SK-N-SH (cell line): ENCODE measurements around the gene MYCBPAP. TPM values are rescaled to one million over a fixed set of nuclear protein-coding genes. Genes with fewer than 3 reads are reported as not detected.

Source experiments
- CTCF ChIA-PET: fragments of 300-600, 350-600 bp; formaldehyde crosslinking; extraction: SDS; loops from one replicate; lab custom pipeline; 2021; lab: Yijun Ruan, JAX
- POLR2A ChIA-PET: fragments of 350-600 bp; sonication (Branson Sonifier 250); formaldehyde crosslinking; extraction: SDS; loops from one replicate; lab custom pipeline; 2020; ENCODE audit warnings: antibody characterized with exemption, inconsistent platforms; lab: Yijun Ruan, JAX
- DNase-seq: peaks from one replicate; pipeline ENCODE4 v3.0.0; 2012
- H2AFZ ChIP-seq: fragments of 200-600 bp; sonication (generic); 2 replicates; pipeline ENCODE4 v1.8.1; 2016; ENCODE audit warnings: antibody characterized with exemption, mild to moderate bottlenecking, low read depth
- H3F3A ChIP-seq: fragments of 200-600 bp; sonication (generic); replicated peaks from 2 replicates; pipeline ENCODE3; 2016; ENCODE audit warnings: antibody characterized with exemption, mild to moderate bottlenecking; ENCODE audit not compliant: insufficient read depth
- H3K27ac ChIP-seq, 2 experiments: fragments of 200-500 bp in 1 of 2; fragments of 200-600 bp in 1 of 2; sonication (Bioruptor generic) in 1 of 2; sonication (generic), shearing (Covaris generic) in 1 of 2; 2 replicates each; pipeline versions ENCODE4 v1.5.1 to v1.6.1; 2014 to 2016; ENCODE audit warnings: low read depth in 2 of 2, inconsistent platforms in 1 of 2, low read length in 1 of 2, mild to moderate bottlenecking in 1 of 2, mixed read lengths in 1 of 2
- H3K27me3 ChIP-seq: fragments of 200-600 bp; sonication (generic), shearing (Covaris generic); 2 replicates; pipeline ENCODE4 v1.6.1; 2016; ENCODE audit warnings: mixed run types; ENCODE audit not compliant: insufficient read depth
- H3K36me3 ChIP-seq, 2 experiments: fragments of 200-500 bp in 1 of 2; fragments of 200-600 bp in 1 of 2; sonication (Bioruptor generic) in 1 of 2; sonication (generic) in 1 of 2; replicated peaks in 1 of 2; 2 replicates each; pipeline versions ENCODE3 to v1.5.1; 2014 to 2016; ENCODE audit warnings: low read length in 1 of 2, mild to moderate bottlenecking in 1 of 2; ENCODE audit not compliant: insufficient read depth in 2 of 2, control insufficient read depth in 1 of 2
- H3K4me1 ChIP-seq, 2 experiments: fragments of 200-500 bp in 1 of 2; fragments of 200-600 bp in 1 of 2; sonication (Bioruptor generic) in 1 of 2; sonication (generic), shearing (Covaris generic) in 1 of 2; 2 replicates each; pipeline versions ENCODE4 v1.5.1 to v1.6.1; 2014 to 2016; ENCODE audit warnings: low read depth in 1 of 2, low read length in 1 of 2, mixed run types in 1 of 2; ENCODE audit not compliant: insufficient read depth in 2 of 2, control insufficient read depth in 1 of 2
- H3K4me2 ChIP-seq: fragments of 200-600 bp; sonication (generic), shearing (Covaris generic); 2 replicates; pipeline ENCODE4 v1.6.1; 2017; ENCODE audit warnings: mixed run types
- H3K4me3 ChIP-seq, 2 experiments: fragments of 200-500 bp in 1 of 2; fragments of 200-600 bp in 1 of 2; sonication (Bioruptor generic) in 1 of 2; sonication (generic), shearing (Covaris generic) in 1 of 2; 2 replicates each; pipeline versions ENCODE4 v1.5.1 to v1.8.1; 2014 to 2016; ENCODE audit warnings: low read depth in 2 of 2, inconsistent platforms in 1 of 2, low read length in 1 of 2, mild to moderate bottlenecking in 1 of 2, mixed read lengths in 1 of 2, moderate library complexity in 1 of 2
- H3K79me2 ChIP-seq: fragments of 200-600 bp; sonication (generic); 2 replicates; pipeline ENCODE4 v1.8.1; 2017; ENCODE audit warnings: mild to moderate bottlenecking; ENCODE audit not compliant: insufficient read depth
- H3K9ac ChIP-seq: fragments of 200-600 bp; sonication (generic); 2 replicates; pipeline ENCODE4 v1.6.1; 2017; ENCODE audit warnings: mixed run types
- H3K9me2 ChIP-seq: fragments of 200-600 bp; sonication (generic); 2 replicates; pipeline ENCODE4 v1.6.1; 2017; ENCODE audit warnings: mixed run types
- H3K9me3 ChIP-seq: fragments of 200-600 bp; sonication (generic); 2 replicates; pipeline ENCODE4 v1.6.1; 2017; ENCODE audit warnings: mixed run types, mild to moderate bottlenecking, moderate library complexity
- H4K20me1 ChIP-seq: fragments of 200-600 bp; sonication (generic); 2 replicates; pipeline ENCODE4 v1.6.1; 2017; ENCODE audit warnings: mild to moderate bottlenecking, mixed run types; ENCODE audit not compliant: insufficient read depth
- CTCF ChIP-seq: fragments of 200-600 bp; sonication (generic); IDR thresholded peaks from 2 replicates; pipeline ENCODE4 v1.6.1; 2017; ENCODE audit warnings: antibody characterized with exemption, mild to moderate bottlenecking, moderate library complexity
- ELF1 ChIP-seq: IDR thresholded peaks from 2 replicates; pipeline ENCODE4 v1.4.0; 2012
- FOXM1 ChIP-seq: IDR thresholded peaks from 2 replicates; pipeline ENCODE4 v1.4.0; 2012; ENCODE audit warnings: low read depth, mild to moderate bottlenecking
- MAX ChIP-seq: IDR thresholded peaks from 2 replicates; pipeline ENCODE4 v1.4.0; 2012; ENCODE audit warnings: low read depth
- MEF2A ChIP-seq: IDR thresholded peaks from 2 replicates; pipeline ENCODE4 v1.4.0; 2012; ENCODE audit warnings: low read depth, borderline replicate concordance
- NFIC ChIP-seq: IDR thresholded peaks from 2 replicates; pipeline ENCODE4 v1.4.0; 2012; ENCODE audit warnings: borderline replicate concordance
- POLR2AphosphoS5 ChIP-seq: IDR thresholded peaks from 2 replicates; pipeline ENCODE4 v1.6.1; 2012; ENCODE audit warnings: low read depth, low read length
- RAD21 ChIP-seq: IDR thresholded peaks from 2 replicates; pipeline ENCODE4 v1.6.1; 2012; ENCODE audit warnings: mild to moderate bottlenecking, low read length
- RCOR1 ChIP-seq: fragments of 150-350 bp; IDR thresholded peaks from 2 replicates; pipeline ENCODE4 v1.6.1; 2017; ENCODE audit warnings: antibody characterized with exemption, low read length
- USF1 ChIP-seq: IDR thresholded peaks from 2 replicates; pipeline ENCODE4 v1.4.0; 2012; ENCODE audit warnings: low read depth, borderline replicate concordance
- YY1 ChIP-seq: IDR thresholded peaks from 2 replicates; pipeline ENCODE4 v1.4.0; 2012; ENCODE audit warnings: low read depth, mild to moderate bottlenecking
- WGBS: methylation state at CpG from one replicate; pipeline ENCODE4 v1.1.6; 2017; ENCODE audit warnings: low lambda C conversion rate; 5-methylcytosine and 5-hydroxymethylcytosine counted together
- polyA plus RNA-seq, 3 experiments: library from polyadenylated mRNA; depleted of rRNA; stranded (reverse); fragments of >200 nt; gene quantifications; 2 replicates each; pipeline ENCODE4 v1.2.3, GENCODE V29; 2012

The MYCBPAP gene
- polyA plus RNA-seq, 1 of the 3 experiments (the other 2 are of a cell fraction), result 2.4 TPM

GRCh38 chr17:50499721-50500120 is 8.5 kb upstream of the MYCBPAP start:
- H3K27ac ChIP-seq, result no peak overlapping the region
- H4K20me1 ChIP-seq, result no peaks in the 10 kb centered on the region
- ChIA-PET POLR2A (no interaction called here), CTCF (interaction anchor here (1.9 to 13.3 kb wide), 3 partner anchors 7 to 22 kb away, joined by 13 to 183 read pairs (median 85); partner anchors contain the start of gene RSAD1)
- 86% methylated on average over 2 of the region's 2 CpGs for WGBS
- no peaks in the 10 kb centered on the region for H3K9me3 ChIP-seq
- H2AFZ ChIP-seq, result no peak overlapping the region
- no peaks in the 10 kb centered on the region for H3K36me3 ChIP-seq
- no peak overlapping the region for H3K4me2 ChIP-seq
- no peak for TF ChIP-seq YY1
- no peak for TF ChIP-seq RCOR1
- no peak for TF ChIP-seq MEF2A
- TF ChIP-seq POLR2AphosphoS5, result no peak
- no peak for TF ChIP-seq USF1
- TF ChIP-seq FOXM1, result no peak
- TF ChIP-seq NFIC, result no peak
- H3K79me2 ChIP-seq, result no peaks in the 10 kb centered on the region
- no peaks in the 10 kb centered on the region for H3K27me3 ChIP-seq
- H3K4me1 ChIP-seq, result no peaks in the 10 kb centered on the region
- H3K9me2 ChIP-seq, result no peaks in the 10 kb centered on the region
- peaks cover 10% of the 10 kb centered on the region for H3F3A ChIP-seq
- DNase-seq, result no peak
- H3K9ac ChIP-seq, result no peak overlapping the region
- H3K4me3 ChIP-seq, result no peak overlapping the region

GRCh38 chr17:50501054-50501453 is 7.2 kb upstream of the MYCBPAP start:
- H3K9me2 ChIP-seq, result no peaks in the 10 kb centered on the region
- ChIA-PET CTCF (interaction anchor here (0.6 to 13.3 kb wide), 34 partner anchors 9 to 481 kb away, joined by 3 to 183 read pairs (median 4); partner anchors contain the start of genes RSAD1 and SPATA20), POLR2A (no interaction called here)
- H2AFZ ChIP-seq, result no peak overlapping the region
- H3K9ac ChIP-seq, result no peak overlapping the region
- H3K9me3 ChIP-seq, result no peaks in the 10 kb centered on the region
- no peaks in the 10 kb centered on the region for H3K79me2 ChIP-seq
- peak; percentile 55 for DNase-seq
- no peaks in the 10 kb centered on the region for H3K36me3 ChIP-seq
- no peaks in the 10 kb centered on the region for H4K20me1 ChIP-seq
- whole genome bisulfite sequencing, result 31% methylated on average over 5 of the region's 5 CpGs
- H3K4me2 ChIP-seq, result no peak overlapping the region
- no peaks in the 10 kb centered on the region for H3K4me1 ChIP-seq
- H3K27ac ChIP-seq, result no peak overlapping the region
- H3F3A ChIP-seq, result peaks cover 10% of the 10 kb centered on the region
- TF ChIP-seq ELF1 (no peak), MAX (no peak), RAD21 (peak; percentile 53), CTCF (peak; percentile 69)
- no peak overlapping the region for H3K4me3 ChIP-seq
- no peaks in the 10 kb centered on the region for H3K27me3 ChIP-seq
